GM18861 (cell line): ENCODE results near the gene TMEM106B.
A peak's percentile ranks its signal among the peaks of the same experiment; 100 is the strongest.
"Not testable (repeated sequence)": the region's sequence is repeated elsewhere in the genome, so short reads cannot be mapped to it uniquely, and the experiment has no call there.

ENCODE experiments used
- ATAC-seq: cut with Tn5 transposase; IDR thresholded peaks from one replicate; pipeline ENCODE4 v1.9.1; 2021; ENCODE audit not compliant: unreplicated experiment

The TMEM106B gene

GRCh38 chr7:12211054-12211710, at the start of gene TMEM106B:
Gene TMEM106B, plus strand, starts transcription at chr7:12211294. Its CDS starts 3,517 bp downstream, at chr7:12214811.
- peak; percentile 96 for ATAC-seq

DNA sequence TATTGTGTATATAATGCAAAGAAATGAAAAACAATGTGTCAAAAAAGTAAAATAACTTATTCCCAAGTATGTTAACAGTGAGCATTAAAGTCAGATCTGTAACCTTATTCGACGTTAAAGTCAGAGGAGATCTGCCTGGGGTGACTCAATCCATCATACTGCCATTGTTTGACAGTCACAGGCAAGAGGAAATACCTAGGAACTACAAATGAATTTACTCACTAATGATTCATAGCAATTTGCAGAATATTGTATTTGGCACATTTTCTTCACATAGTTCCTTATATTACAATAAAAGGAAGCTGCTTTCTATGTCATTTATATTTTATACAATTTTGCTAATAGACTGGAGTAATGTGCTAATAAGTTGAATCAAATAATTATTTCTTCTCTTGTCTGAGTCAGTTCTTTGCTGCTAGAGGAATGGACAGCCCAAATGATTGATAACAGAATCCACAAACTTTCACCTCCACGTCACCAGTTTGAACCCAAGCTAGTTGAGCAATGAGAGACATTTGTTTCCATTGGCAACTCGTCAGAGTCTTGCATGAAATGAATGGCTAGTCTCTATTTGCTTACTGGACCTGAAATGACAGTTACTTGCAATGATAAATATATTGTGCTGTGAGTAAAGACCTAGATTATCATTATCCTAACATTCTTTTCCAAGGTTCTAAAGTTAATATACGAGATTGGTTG, 48.5 kb upstream of the TMEM106B start:
- ATAC-seq: no peak

DNA sequence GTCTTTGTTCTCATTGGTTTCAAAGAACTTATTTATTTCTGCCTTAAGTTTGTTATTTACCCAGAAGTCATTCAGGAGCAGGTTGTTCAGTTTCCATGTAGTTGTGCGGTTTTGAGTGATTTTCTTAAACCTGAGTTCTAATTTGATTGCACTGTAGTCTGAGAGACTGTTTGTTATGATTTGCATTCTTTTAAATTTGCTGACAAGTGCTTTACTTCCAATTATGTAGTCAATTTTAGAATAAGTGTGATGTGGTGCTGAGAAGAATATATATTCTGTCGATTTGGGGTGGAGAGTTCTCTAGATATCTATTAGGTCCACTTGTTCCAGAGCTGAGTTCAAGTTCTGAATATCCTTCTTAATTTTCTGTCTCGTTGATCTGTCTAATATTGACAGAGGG, 43.0 kb upstream of the TMEM106B start:
- ATAC-seq: not testable (repeated sequence)

DNA sequence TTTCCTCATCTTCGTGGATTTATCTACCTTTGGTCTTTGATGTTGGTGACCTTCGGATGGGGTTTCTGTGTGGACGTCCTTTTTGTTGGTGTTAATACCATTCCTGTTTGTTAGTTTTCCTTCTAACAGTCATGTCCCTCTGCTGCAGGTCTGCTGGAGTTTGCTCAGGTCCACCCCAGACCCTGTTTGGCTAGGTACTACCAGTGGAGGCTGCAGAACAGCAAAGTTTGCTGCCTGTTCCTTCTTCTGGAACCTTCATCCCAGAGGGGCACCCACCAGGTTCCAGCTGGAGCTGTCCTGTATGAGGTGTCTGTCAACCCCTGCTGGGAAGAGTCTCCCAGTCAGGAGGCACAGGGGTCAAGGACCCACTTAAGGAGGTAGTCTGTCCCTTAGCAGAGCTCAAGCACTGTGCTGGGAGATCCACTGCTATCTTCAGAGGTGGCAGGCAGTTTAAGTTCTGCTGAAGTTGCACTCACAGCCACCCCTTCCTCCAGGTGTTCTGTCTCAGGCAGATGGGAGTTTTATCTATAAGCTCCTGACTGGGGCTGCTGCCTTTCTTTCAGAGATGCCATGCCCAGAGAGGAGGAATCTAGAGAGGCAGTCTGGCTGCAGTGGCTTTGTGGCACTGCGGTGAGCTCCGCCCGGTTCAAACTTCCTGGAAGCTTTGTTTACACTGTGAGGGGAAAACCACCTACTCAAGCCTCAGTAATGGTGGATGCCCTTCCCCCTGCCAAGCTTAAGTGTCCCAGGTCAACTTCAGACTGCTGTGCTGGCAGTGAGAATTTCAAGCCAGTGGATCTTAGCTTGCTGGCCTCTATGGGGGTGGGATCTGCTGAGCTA, 40.9 kb upstream of the TMEM106B start:
- ATAC-seq: not testable (repeated sequence)

GRCh38 chr7:12173671-12174070, 37.4 kb upstream of the TMEM106B start:
- no peak for ATAC-seq

DNA sequence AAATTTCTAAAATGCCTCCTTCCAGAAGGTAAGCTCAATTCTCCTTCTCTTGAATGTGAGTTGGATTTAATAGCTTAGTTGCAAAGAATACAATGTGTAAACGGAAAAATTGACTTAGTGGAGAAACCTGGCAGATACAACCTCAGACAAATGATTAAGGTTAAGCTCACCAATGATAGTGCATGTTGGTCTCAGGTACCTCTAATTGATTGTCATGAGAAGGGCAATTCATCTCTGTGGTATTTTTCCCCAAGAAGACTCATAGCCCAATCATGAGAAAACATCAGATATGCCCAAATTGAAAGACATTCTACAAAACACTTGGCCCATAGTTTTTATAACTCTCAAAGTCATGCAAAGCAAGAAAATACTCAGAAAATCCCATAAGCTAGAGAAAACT, 36.2 kb upstream of the TMEM106B start:
- no peak for ATAC-seq

DNA sequence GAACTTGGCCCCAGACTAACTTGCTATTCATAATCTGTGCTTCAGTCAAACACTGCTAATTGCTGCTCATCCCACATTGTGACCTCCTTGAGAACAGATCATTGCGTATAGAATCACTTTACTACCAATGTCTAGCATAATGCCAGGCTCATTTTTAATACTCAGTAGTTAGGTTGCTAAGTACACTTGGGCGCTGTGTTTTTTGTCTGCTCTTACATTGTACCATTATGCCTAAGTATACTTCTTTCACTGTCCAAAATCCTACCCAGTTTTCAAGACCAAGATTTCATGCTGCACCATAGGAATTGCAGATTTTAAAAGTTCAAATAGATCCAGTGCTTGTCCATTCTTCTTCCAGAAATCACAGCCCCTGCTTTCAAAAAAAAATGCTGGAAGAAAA, 32.8 kb upstream of the TMEM106B start:
- no peak for ATAC-seq

DNA sequence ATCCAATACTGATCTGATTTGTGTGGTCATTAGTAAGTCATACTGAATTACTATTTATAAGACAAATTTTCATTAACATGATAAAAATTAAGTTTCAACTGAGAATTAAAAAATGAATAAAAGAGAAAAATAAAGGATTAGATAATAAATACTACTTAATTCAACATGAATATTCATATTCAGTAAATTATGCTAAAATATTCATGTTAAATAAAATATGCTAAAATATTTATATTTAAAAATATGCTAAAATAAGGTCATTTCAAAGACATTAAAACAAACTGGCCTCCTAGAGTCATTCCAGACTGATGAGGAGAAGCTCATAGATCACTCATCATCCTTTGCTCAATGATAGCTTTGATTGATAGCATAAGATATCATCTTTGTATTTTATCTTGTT, 16.7 kb upstream of the TMEM106B start:
- ATAC-seq: no peak

DNA sequence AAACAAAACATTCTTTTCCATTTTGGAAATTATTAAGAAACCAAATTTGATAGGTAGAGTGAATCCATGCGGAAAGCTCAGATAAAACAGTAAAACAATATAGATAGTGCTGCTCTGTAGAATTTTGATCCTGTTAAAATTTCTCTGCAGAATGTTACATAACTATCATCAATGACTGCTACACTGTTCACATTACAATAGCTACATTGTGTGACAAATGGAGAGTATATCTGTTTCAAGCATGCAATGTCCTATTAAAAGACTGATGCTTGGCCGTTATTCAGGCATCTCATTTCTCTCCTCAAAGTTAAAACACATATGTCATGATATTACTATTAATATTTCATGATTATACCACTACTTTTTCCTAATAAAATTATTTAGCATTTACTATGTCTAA, 14.7 kb upstream of the TMEM106B start:
- no peak for ATAC-seq

- no peak for ATAC-seq
Observed at GRCh38 chr7:12199363-12199762, 11.7 kb upstream of the TMEM106B start.

DNA sequence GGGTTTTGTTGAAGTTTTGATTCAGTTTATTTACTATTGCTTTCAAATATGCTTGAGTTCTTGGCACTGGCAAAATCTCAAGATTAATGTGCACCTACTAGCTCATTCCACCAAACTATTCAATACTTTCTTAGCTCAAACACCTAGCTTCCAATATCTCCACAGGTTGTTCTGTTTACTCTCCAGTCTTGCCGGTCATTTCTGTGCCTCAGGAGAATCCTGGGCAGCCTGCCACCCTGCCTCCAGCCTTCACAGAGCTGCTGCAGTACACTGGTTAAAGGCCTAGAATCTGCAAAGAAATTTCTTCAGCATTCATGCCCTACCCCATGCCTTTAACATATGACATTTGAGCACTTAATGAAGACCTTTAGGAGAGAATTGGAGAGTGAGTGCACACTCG, 4.0 kb upstream of the TMEM106B start:
- ATAC-seq: no peak

DNA sequence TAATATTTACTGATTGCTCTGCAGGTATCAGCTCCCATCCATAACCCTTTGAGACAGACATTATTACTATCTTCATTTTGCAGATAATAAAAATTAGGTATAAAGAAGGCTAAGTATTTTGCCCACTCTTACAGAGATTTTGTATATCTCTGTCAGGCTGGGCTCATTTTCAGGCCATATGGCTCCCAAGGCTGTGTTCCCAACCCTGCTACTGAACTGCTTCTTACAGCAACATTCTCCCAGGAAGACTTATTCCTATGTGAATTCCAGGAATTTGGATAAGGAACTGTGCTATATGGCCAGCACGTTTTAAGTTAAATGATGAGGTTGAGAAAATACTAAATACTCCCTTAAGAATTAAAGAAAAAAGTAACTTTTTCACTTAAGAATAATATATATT, 1.9 kb upstream of the TMEM106B start:
- ATAC-seq: no peak

GRCh38 chr7:12210179-12211053, 678 bp upstream of the TMEM106B start:
- peak; percentile 34 for ATAC-seq

DNA sequence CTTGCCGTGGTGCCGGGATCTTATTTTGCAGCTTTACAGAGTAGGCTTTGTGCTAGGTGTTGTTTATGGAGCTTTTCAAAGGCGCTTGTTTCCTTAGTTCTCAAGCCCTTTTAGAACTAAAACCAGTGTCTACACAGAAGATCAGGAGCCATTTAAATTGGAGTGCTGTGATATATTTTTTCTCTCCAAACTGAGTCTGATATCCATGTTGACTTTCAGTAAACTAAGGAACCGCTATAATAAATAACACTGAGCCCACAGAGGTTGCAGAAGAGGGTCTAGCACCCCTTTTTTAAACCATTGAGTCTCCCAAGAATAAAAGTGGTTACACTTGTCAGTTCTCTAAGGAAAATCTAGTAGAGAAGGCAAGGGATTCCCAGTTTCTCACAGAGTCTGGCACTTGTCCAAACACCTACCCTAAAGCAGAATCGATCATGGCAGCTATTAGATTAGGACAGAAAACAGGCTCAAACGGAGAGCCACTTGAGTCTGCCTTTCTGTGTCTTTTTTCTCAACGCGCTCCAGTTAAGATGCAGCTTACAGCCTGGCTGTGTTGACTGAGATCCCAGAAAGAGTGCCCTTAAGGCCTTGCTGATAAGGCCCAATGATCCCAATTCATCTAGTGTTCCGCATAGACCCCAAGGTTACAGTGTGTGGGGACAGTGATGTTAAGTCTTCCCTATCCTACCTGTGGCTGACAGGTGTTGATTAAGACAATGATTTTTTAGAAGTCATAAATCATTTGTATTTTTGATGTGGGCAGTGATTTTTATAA, 804 bp downstream of the TMEM106B start:
- ATAC-seq: no peak

DNA sequence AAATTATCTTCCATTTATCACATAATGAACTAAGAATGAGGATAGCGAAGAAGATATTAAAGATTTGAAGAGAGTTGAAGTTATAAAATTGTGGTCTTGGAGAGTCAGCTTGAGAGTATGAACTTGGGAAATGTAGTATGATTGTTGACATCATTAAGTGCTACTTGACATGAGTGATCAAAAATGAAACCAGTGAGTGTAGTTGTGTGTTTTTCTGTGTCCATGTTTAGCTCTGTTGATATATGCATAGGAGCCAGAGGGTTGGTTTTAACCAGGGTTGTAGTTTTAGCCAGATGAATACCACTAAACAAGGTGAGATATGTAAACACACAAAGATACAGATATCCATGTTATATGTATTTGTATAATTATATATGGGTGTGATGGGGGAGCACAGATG, 6.2 kb downstream of the TMEM106B start:
- no peak for ATAC-seq

GRCh38 chr7:12220389-12221046, 9.4 kb downstream of the TMEM106B start:
- no peak for ATAC-seq

- ATAC-seq: no peak
Observed at GRCh38 chr7:12221414-12221813, 10.3 kb downstream of the TMEM106B start.

DNA sequence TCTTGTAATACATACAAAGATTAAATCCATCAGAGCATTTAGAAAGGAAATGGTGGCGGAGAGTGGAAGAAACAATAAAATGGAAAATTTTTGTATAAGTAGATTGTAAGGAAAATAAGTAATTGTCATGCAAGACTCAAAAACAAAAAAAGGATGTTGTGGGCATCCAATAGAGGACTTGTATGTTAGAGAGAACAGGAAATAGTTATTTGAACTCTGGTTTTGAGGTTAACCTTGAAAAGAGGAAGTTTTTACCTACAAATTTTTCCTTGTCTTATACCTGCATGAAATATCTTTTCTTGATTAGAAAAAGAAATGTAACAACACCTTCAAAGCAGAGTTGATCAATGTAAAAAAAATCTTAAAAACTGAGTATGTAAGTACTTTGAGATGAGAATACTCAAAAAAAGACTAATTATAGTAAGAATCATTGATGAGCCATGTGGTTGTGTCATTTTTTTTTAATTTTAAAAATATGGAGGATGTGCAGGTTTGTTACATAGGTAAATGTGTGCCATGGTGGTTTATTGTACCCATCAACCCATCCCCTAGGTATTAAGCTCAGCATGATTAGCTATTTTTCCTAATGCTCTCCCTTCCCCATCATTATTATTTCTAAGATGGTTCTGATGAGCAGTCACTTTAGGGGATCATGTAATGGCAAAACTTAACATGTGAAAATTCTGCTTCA, 11.9 kb downstream of the TMEM106B start:
- peak; percentile 94 for ATAC-seq

DNA sequence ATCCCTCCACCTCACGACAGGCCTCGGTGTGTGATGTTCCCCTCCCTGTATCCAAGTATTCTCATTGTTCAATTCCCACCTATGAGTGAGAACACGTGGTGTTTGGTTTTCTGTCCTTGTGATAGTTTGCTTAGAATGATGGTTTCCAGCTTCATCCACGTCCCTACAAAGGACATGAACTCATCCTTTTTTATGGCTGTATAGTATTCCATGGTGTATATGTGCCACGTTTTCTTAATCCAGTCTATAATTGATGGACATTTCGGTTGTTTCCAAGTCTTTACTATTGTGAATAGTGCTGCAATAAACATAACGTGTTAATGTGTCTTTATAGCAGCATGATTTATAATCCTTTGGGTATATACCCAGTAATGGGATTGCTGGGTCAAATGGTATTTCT, 13.9 kb downstream of the TMEM106B start:
- not testable (repeated sequence) for ATAC-seq
